Hepatocyte (in vitro differentiated cells): ENCODE measurements around the gene CPA1.

Experiments
- CTCF ChIP-seq: fragments of 200-600 bp; sonication (generic); IDR thresholded peaks from 2 replicates; pipeline ENCODE4 v1.5.1; 2016; ENCODE audit warnings: antibody characterized with exemption, mild to moderate bottlenecking; ENCODE audit not compliant: poor library complexity
- EZH2 ChIP-seq: fragments of 200-600 bp; sonication (generic); IDR thresholded peaks from 2 replicates; pipeline ENCODE4 v1.6.1; 2016; ENCODE audit warnings: antibody characterized with exemption, mild to moderate bottlenecking, borderline replicate concordance
- EZH2phosphoT487 ChIP-seq: fragments of 200-600 bp; sonication (generic); IDR thresholded peaks from one replicate; pipeline ENCODE4 v1.6.1; 2018; ENCODE audit warnings: antibody characterized with exemption, mild to moderate bottlenecking, low read depth, moderate library complexity; ENCODE audit not compliant: unreplicated experiment, severe bottlenecking

GRCh38 chr7:130337410-130337971 lies 42.8 kb upstream of the CPA1 start:
- TF ChIP-seq CTCF (no peak), EZH2 (no peak), EZH2phosphoT487 (no peak)
